Liver (tissue), 9 donors: ENCODE measurements around the gene PCDHA1. TPM values are rescaled to one million over a fixed set of nuclear protein-coding genes. Genes with fewer than 3 reads are reported as not detected.

Source experiments
- DNase-seq: peaks from one replicate; pipeline ENCODE4 v3.0.0-alpha.2; 2017; ENCODE audit warnings: low spot score
- H3K27ac ChIP-seq, 2 donors: one replicate each; pipeline ENCODE4 v1.7.0; 2013; ENCODE audit warnings: inconsistent platforms in 2 of 2, low read length in 2 of 2, control low read depth in 1 of 2, low read depth in 1 of 2, mild to moderate bottlenecking in 1 of 2
- H3K27me3 ChIP-seq, 4 donors: one replicate each; pipeline versions ENCODE4 v1.6.1 to v1.7.0; 2013; ENCODE audit warnings: low read length in 3 of 4, inconsistent platforms in 1 of 4, mild to moderate bottlenecking in 1 of 4, moderate library complexity in 1 of 4; ENCODE audit not compliant: control insufficient read depth in 4 of 4, insufficient read depth in 4 of 4
- H3K36me3 ChIP-seq, 4 donors: one replicate each; pipeline versions ENCODE4 v1.6.1 to v1.7.0; 2013; ENCODE audit warnings: low read length in 3 of 4, mild to moderate bottlenecking in 3 of 4, low read depth in 1 of 4, moderate library complexity in 1 of 4; ENCODE audit not compliant: control insufficient read depth in 4 of 4, insufficient read depth in 3 of 4
- H3K4me1 ChIP-seq, 4 donors: one replicate each; pipeline versions ENCODE4 v1.6.1 to v1.7.0; 2013; ENCODE audit warnings: low read length in 3 of 4, mild to moderate bottlenecking in 3 of 4, moderate library complexity in 1 of 4; ENCODE audit not compliant: control insufficient read depth in 4 of 4, insufficient read depth in 4 of 4
- H3K4me3 ChIP-seq, 3 donors: one replicate each; pipeline versions ENCODE4 v1.6.1 to v1.7.0; 2013; ENCODE audit warnings: low read length in 3 of 3, control low read depth in 1 of 3, low read depth in 1 of 3, mild to moderate bottlenecking in 1 of 3
- H3K9ac ChIP-seq, 2 donors: one replicate each; pipeline ENCODE4 v1.7.0; 2013; ENCODE audit warnings: low read length in 2 of 2, mild to moderate bottlenecking in 2 of 2, moderate library complexity in 2 of 2, control low read depth in 1 of 2, low read depth in 1 of 2
- H3K9me3 ChIP-seq, 4 donors: one replicate each; pipeline versions ENCODE4 v1.6.1 to v1.7.0; 2013; ENCODE audit warnings: low read length in 3 of 4; ENCODE audit not compliant: control insufficient read depth in 4 of 4
- ATF3 ChIP-seq: IDR thresholded peaks from 2 replicates; pipeline ENCODE4 v1.6.1; 2016; ENCODE audit warnings: antibody characterized with exemption
- CTCF ChIP-seq: fragments of 150-350 bp; IDR thresholded peaks from 2 replicates; pipeline ENCODE4 v1.5.1; 2017; ENCODE audit warnings: improper control_type of control experiment, low read depth, low read length; ENCODE audit not compliant: missing input control
- EGR1 ChIP-seq, 2 donors: IDR thresholded peaks; 2 replicates each; pipeline ENCODE4 v1.6.1; 2016 to 2018; ENCODE audit warnings: antibody characterized with exemption in 2 of 2, low read depth in 2 of 2
- FOXA1 ChIP-seq: IDR thresholded peaks from 2 replicates; pipeline ENCODE4 v1.6.1; 2016; ENCODE audit warnings: antibody characterized with exemption
- FOXA2 ChIP-seq: IDR thresholded peaks from 2 replicates; pipeline ENCODE4 v1.6.1; 2016; ENCODE audit warnings: antibody characterized with exemption
- GABPA ChIP-seq, 2 donors: IDR thresholded peaks in 1 of 2; conservative IDR thresholded peaks in 1 of 2; 2 replicates each; pipeline ENCODE4 v1.6.1; 2016; ENCODE audit warnings: antibody characterized with exemption in 2 of 2, mild to moderate bottlenecking in 1 of 2, moderate library complexity in 1 of 2
- HNF4A ChIP-seq, 2 donors: conservative IDR thresholded peaks; 2 replicates each; pipeline ENCODE4 v1.6.1; 2016; ENCODE audit warnings: antibody characterized with exemption in 2 of 2, mild to moderate bottlenecking in 2 of 2
- HNF4G ChIP-seq: IDR thresholded peaks from 2 replicates; pipeline ENCODE4 v1.6.1; 2016; ENCODE audit warnings: antibody characterized with exemption
- JUND ChIP-seq, 2 donors: IDR thresholded peaks; 2 replicates each; pipeline ENCODE4 v1.6.1; 2016; ENCODE audit warnings: antibody characterized with exemption in 2 of 2
- MAX ChIP-seq: IDR thresholded peaks from 2 replicates; pipeline ENCODE4 v1.6.1; 2016; ENCODE audit warnings: antibody characterized with exemption
- NR2F2 ChIP-seq: IDR thresholded peaks from 2 replicates; pipeline ENCODE4 v1.6.1; 2016; ENCODE audit warnings: antibody characterized with exemption
- RAD21 ChIP-seq, 2 donors: IDR thresholded peaks; 2 replicates each; pipeline ENCODE4 v1.6.1; 2016; ENCODE audit warnings: antibody characterized with exemption in 2 of 2, mild to moderate bottlenecking in 2 of 2
- REST ChIP-seq: IDR thresholded peaks from 2 replicates; pipeline ENCODE4 v1.6.1; 2016; ENCODE audit warnings: antibody characterized with exemption, mild to moderate bottlenecking
- RXRA ChIP-seq, 2 donors: IDR thresholded peaks; 2 replicates each; pipeline ENCODE4 v1.6.1; 2017 to 2018; ENCODE audit warnings: antibody characterized with exemption in 2 of 2, mild to moderate bottlenecking in 1 of 2
- SP1 ChIP-seq: IDR thresholded peaks from 2 replicates; pipeline ENCODE4 v1.6.1; 2018; ENCODE audit warnings: antibody characterized with exemption, mild to moderate bottlenecking
- TAF1 ChIP-seq: conservative IDR thresholded peaks from 2 replicates; pipeline ENCODE4 v1.6.1; 2016; ENCODE audit warnings: antibody characterized with exemption, mild to moderate bottlenecking
- YY1 ChIP-seq: IDR thresholded peaks from 2 replicates; pipeline ENCODE4 v1.6.1; 2016; ENCODE audit warnings: antibody characterized with exemption, mild to moderate bottlenecking
- ZBTB33 ChIP-seq: IDR thresholded peaks from 2 replicates; pipeline ENCODE4 v1.6.1; 2016; ENCODE audit warnings: antibody characterized with exemption
- WGBS: extraction: QIAGEN DNeasy Blood & Tissue Kit; methylation state at CpG from one replicate; pipeline ENCODE4 v1.1.7; 2013; 5-methylcytosine and 5-hydroxymethylcytosine counted together
- polyA plus RNA-seq, 2 donors: library from polyadenylated mRNA; stranded (reverse) in 1 of 2; unstranded in 1 of 2; fragments of 200-250 nt in 1 of 2; fragments of >200 nt in 1 of 2; fragmentation: Nextera tagmentation in 1 of 2; extraction: Ambion mirVana in 1 of 2; gene quantifications; one replicate each; pipeline versions ENCODE4 v1.2.1 to v1.2.3, GENCODE V29; 2013 to 2015
- total RNA-seq, 2 donors: library from RNA; depleted of rRNA; stranded (reverse); fragments of >200 nt; gene quantifications; one replicate each; pipeline ENCODE4 v1.2.3, GENCODE V29; 2014
- donor health status: healthy.
- donor health status: healthy.
- donor health status: healthy.
- donor health status: healthy.
- donor health status: healthy.

Gene PCDHA1
- total and polyA plus RNA-seq, 4 donors = not detected

- Histone ChIP-seq H3K27ac (no peak overlapping the region), H3K9ac (no peak overlapping the region), H3K9me3 (peaks cover 0 to 3% (median 0%) of the 10 kb centered on the region in 4 donors), H3K27me3 (peaks cover 0 to 9% (median 1%) of the 10 kb centered on the region in 4 donors), H3K4me1 (peaks cover 0 to 13% (median 8%) of the 10 kb centered on the region in 4 donors), H3K36me3 (no peaks in the 10 kb centered on the region), H3K4me3 (no peak overlapping the region)
- TF ChIP-seq TAF1 (no peak), SP1 (no peak), RXRA (IDR thresholded peaks at IDR 0.05) (no peak), RAD21 (IDR thresholded peaks at IDR 0.05) (no peak), GABPA (IDR thresholded peaks at IDR 0.05 in 1 of 2, conservative IDR thresholded peaks at IDR 0.05 in 1 of 2) (no peak), YY1 (no peak), HNF4G (no peak), EGR1 (IDR thresholded peaks at IDR 0.05; ENCODE audit: low read depth in 2 of 2) (no peak)
- DNase-seq = no peak
- WGBS = 21% methylated on average over 4 of the region's 4 CpGs
These were observed 255.5 kb downstream of the PCDHA1 start for GRCh38 chr5:141041427-141041785.

- Histone ChIP-seq H3K27ac (no peak overlapping the region), H3K4me1 (peaks cover 0 to 13% (median 8%) of the 10 kb centered on the region in 4 donors), H3K36me3 (no peaks in the 10 kb centered on the region), H3K27me3 (peaks cover 0 to 9% (median 1%) of the 10 kb centered on the region in 4 donors), H3K9me3 (peaks cover 0 to 3% (median 0%) of the 10 kb centered on the region in 4 donors), H3K9ac (no peak overlapping the region), H3K4me3 (no peak overlapping the region)
- no peak for TF ChIP-seq MAX
- no peak for TF ChIP-seq FOXA2
- TF ChIP-seq GABPA (IDR thresholded peaks at IDR 0.05 in 1 of 2, conservative IDR thresholded peaks at IDR 0.05 in 1 of 2) = no peak
- TF ChIP-seq EGR1 (IDR thresholded peaks at IDR 0.05; ENCODE audit: low read depth in 2 of 2) = no peak
- no peak for TF ChIP-seq HNF4A (conservative IDR thresholded peaks at IDR 0.05)
- TF ChIP-seq SP1 = no peak
- TF ChIP-seq JUND (IDR thresholded peaks at IDR 0.05) = no peak
- TF ChIP-seq FOXA1 = no peak
- TF ChIP-seq YY1 = no peak
- no peak for TF ChIP-seq TAF1
- no peak for TF ChIP-seq NR2F2
- TF ChIP-seq RAD21 (IDR thresholded peaks at IDR 0.05) = no peak
- no peak for TF ChIP-seq REST
- TF ChIP-seq ZBTB33 = no peak
- TF ChIP-seq RXRA (IDR thresholded peaks at IDR 0.05) = no peak
- TF ChIP-seq HNF4G = no peak
- no peak for TF ChIP-seq ATF3
- TF ChIP-seq CTCF = no peak
- WGBS = 43% methylated on average over 1 of the region's 1 CpG
- no peak for DNase-seq
These were observed 256.6 kb downstream of the PCDHA1 start for GRCh38 chr5:141042555-141042954.
